Measurements from ENCODE around the gene LGMN. TPM values are rescaled to one million over a fixed set of nuclear protein-coding genes. Genes with fewer than 3 reads are reported as not detected.

LGMN gene
- total and polyA plus RNA-seq, 3 donors from 2014 or later = 58.1 to 102 (median 88.9) TPM

GRCh38 chr14:92728759-92729364 is 19.6 kb downstream of the LGMN start:
- H3K9me3 ChIP-seq = no peaks in the 10 kb centered on the region
- no peaks in the 10 kb centered on the region for H3K36me3 ChIP-seq (ENCODE audit: low read depth, missing control alignments)
- H3K27me3 ChIP-seq = no peaks in the 10 kb centered on the region
- no peak for TF ChIP-seq POLR2A (IDR thresholded peaks at IDR 0.05)
- TF ChIP-seq CTCF (IDR thresholded peaks at IDR 0.05) = no peak
- intact Hi-C loops (cut with DNase I; ENCODE audit: low total_unique reads) = no loop called here
- no peak overlapping the region for H3K27ac ChIP-seq
- 78 to 83% methylated on average over 8 of the region's 8 CpGs for WGBS, 2 donors
- no peak overlapping the region for H3K4me3 ChIP-seq
- peaks cover 23% of the 10 kb centered on the region for H3K4me1 ChIP-seq
- DNase-seq = peak; percentile 56

DNA sequence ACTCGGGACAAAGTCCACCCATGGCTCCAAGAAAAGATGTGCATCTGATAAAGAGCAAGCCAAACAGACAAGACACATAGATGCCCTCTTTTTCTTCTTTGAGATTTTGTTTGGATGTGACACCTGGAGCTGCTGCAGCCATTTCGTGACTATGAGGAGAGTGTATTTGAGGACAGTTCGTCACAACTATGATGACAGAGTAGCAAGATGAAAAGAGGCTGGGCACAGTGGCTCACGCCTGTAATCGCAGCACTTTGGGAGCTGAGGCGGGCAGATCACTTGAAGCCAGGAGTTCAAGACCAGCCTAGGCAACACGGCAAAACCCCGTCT is 21.5 kb downstream of the LGMN start:
- Histone ChIP-seq H3K9me3 (no peaks in the 10 kb centered on the region), H3K36me3 (ENCODE audit: low read depth, missing control alignments) (no peaks in the 10 kb centered on the region), H3K4me1 (peaks cover 13% of the 10 kb centered on the region), H3K4me3 (no peak overlapping the region), H3K27me3 (no peaks in the 10 kb centered on the region), H3K27ac (peak overlapping the region; percentile 12 to 44)
- intact Hi-C loops (cut with DNase I; ENCODE audit: low total_unique reads) = no loop called here
- 81 to 97% methylated on average over 8 of the region's 8 CpGs for WGBS, 2 donors
- no peak for DNase-seq
- no peak for TF ChIP-seq POLR2A (IDR thresholded peaks at IDR 0.05)
- TF ChIP-seq CTCF (IDR thresholded peaks at IDR 0.05) = no peak

- WGBS, 2 donors = 65 to 71% methylated on average over 12 of the region's 12 CpGs
- intact Hi-C loops (cut with DNase I; ENCODE audit: low total_unique reads) = no loop called here
- DNase-seq = peak; percentile 75
These were observed 22.1 kb downstream of the LGMN start for GRCh38 chr14:92726135-92726932.

DNA sequence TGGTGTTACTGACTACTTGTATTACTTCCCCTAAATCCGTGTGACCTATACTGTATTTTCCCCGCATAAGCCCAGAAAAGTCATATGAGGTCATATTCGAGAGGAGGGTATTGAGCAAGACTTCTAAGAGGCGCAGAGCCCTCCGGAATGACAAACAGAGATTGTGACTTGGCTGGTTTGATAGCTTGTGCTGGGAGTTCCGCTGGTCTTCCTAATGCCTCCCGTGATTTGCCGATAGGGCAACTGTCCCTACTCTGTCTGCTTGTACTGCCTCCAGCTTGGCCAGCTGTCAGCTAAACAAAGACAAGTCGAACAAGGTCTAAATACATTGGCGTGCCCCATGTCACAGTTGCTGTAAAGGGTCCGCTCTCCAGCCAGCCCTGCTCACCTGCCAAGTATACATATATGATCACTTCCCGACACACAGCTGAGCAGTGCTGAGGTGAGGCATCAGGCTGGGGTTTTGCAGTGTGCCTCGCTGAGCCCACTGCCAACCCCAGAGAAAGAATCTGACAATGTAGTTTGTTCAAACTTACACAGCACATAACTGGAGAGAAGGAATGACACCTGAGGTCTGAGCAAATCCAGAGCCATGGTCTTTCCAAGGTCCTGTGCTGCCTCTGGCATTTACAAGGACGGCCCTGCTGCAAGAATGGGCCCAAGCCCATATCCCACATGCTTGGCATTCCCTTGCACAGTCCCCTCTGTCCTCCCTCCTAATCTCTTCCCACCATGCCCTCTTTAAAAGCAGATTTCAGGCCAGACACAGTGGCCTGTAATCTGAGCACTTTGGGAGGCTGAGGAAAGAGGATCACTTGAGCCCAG is 23.7 kb downstream of the LGMN start:
- intact Hi-C loops (cut with DNase I; ENCODE audit: low total_unique reads) = no loop called here
- no peak overlapping the region for H3K4me3 ChIP-seq
- H3K36me3 ChIP-seq (ENCODE audit: low read depth, missing control alignments) = no peaks in the 10 kb centered on the region
- DNase-seq = no peak
- WGBS, 2 donors = 88 to 91% methylated on average over 14 of the region's 14 CpGs
- H3K27ac ChIP-seq = peak overlapping the region in 1 of 2 donors; percentile 13
- H3K9me3 ChIP-seq = no peaks in the 10 kb centered on the region
- H3K4me1 ChIP-seq = peaks cover 13% of the 10 kb centered on the region
- no peaks in the 10 kb centered on the region for H3K27me3 ChIP-seq
- no peak for TF ChIP-seq POLR2A (IDR thresholded peaks at IDR 0.05)
- TF ChIP-seq CTCF (IDR thresholded peaks at IDR 0.05) = no peak

More at GRCh38 chr14:92726135-92726932, 22.1 kb downstream of the LGMN start:
- Histone ChIP-seq H3K27me3 (no peaks in the 10 kb centered on the region), H3K36me3 (ENCODE audit: low read depth, missing control alignments) (no peaks in the 10 kb centered on the region), H3K4me3 (no peak overlapping the region), H3K4me1 (peaks cover 13% of the 10 kb centered on the region), H3K27ac (peak overlapping the region; percentile 12 to 44), H3K9me3 (no peaks in the 10 kb centered on the region)
- no peak for TF ChIP-seq CTCF (IDR thresholded peaks at IDR 0.05)
- TF ChIP-seq POLR2A (IDR thresholded peaks at IDR 0.05) = no peak
